HG03457 (cell line): ENCODE results near the gene RNMT.
"Not testable (repeated sequence)": the region's sequence is repeated elsewhere in the genome, so short reads cannot be mapped to it uniquely, and the experiment has no call there.

Source experiments
- ATAC-seq: cut with Tn5 transposase; IDR thresholded peaks from one replicate; pipeline ENCODE4 v1.9.1; 2021; ENCODE audit warnings: moderate number of reproducible peaks; ENCODE audit not compliant: unreplicated experiment

RNMT gene

DNA sequence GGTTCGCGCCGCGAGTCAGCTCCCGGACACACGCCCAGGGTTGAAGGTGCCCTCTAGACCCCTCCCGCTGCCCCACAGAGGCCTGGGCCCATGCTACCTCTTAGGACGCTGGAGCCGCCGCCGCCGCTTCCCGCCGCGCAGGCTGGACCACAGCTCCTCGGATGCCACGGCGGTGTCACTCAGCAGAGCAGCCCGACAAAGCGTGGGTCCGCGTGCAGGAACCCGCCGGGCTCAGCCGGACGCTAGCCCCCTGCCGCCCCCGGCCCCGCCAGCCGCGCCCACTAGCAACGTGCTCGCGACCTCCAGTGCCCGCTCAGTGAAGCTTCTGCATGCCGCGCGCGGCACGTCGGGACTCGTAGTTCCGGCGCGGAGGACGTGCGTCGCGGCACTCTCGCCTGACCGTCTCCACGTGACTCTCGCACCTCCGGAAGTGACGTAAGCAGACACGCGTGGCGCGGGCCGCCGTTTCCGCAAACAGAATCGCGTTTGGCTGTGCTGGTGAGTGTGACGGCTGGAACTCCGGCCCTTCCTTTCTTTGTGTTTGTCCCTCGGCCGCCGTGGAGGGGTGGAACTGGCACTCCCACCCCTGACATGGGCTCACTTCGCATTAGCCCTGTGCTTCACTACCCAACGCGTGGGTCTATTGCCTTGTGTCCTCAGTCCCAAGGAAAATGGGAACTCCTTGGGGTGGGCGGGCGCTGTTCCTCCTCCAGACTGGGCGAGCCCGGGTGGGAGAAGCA lies at the start of gene RNMT, which contains the start of gene FAM210A:
Gene RNMT (plus strand): TSS at position 442 of the 740 bp plus-strand sequence. CDS start 4,845 bp downstream, outside the sequence.
Gene FAM210A (minus strand): TSS at position 327 of the 740 bp plus-strand sequence. CDS start 44,481 bp downstream, outside the sequence.
- peak; percentile 89 for ATAC-seq

DNA sequence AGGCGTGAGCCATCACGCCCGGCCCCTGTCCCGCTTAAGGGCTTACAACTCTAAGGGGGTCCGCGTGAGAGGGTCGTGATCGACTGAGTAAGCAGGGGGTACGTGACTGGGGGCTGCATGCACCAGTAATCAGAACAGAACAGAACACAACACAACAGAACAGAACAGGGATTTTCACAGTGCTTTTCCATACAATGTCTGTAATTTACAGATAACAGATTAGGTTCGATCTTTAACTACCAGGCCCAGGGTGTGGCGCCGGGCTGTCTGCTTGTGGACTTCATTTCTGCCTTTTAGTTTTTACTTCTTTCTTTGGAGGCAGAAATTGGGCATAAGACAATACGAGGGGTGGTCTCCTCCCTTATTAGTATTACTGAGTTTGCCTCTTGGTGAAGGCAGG lies 49.1 kb upstream of the RNMT start:
- not testable (repeated sequence) for ATAC-seq

DNA sequence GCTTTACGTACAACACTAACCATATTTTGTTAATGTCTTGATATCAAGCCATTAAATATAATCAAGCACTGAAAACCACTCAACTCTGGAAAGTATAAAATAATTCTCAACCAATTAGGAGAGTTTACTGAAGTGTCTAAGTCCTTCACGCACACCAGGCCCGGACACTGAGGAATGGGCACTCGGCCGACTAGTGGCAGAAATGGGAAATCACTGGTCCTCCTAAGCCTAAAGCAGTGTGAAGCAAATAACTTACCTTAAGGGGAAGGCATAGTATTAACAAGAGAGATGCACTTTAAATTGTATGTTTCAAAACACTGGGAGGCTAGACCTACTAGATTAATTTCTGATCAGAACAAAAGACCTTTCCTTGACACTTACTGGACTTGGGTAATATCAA lies 45.9 kb upstream of the RNMT start:
- ATAC-seq, result no peak

DNA sequence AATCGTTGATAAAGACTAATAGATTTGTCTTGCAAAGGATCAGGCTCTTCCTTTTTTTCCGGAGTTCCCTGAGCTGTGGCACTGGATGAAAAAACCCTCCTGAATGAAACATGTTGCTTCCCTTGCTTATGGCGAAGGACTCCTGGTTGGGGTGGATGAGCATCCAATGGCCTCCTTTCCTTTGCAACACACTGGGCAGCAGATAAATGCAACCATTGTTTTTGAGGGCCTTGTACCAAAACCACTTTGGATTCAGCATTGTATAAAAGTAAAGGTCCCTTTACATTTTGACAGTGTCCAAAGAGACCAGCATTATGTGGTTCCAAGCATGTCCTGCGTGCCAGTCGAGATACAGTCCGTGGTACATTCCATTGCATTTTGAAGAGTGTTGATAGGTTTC lies 44.8 kb upstream of the RNMT start:
- no peak for ATAC-seq

DNA sequence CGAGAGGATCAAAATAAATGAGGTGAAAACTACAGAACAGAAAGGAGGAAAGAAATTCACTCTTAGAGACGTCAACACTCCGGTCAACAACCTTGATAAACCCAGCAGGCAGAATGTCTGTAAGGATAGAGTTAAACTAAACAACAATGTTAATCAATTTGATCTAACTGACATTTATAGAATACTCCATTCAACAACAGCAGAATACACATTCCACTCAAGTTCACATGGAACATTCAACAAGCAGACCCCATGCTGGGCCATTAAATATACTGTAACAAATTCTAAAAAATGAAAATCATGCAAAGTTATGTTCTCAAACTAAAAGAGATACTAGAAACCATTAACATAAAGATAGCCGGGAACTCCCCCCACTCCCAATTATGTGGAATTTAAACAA lies 41.9 kb upstream of the RNMT start:
- no peak for ATAC-seq

DNA sequence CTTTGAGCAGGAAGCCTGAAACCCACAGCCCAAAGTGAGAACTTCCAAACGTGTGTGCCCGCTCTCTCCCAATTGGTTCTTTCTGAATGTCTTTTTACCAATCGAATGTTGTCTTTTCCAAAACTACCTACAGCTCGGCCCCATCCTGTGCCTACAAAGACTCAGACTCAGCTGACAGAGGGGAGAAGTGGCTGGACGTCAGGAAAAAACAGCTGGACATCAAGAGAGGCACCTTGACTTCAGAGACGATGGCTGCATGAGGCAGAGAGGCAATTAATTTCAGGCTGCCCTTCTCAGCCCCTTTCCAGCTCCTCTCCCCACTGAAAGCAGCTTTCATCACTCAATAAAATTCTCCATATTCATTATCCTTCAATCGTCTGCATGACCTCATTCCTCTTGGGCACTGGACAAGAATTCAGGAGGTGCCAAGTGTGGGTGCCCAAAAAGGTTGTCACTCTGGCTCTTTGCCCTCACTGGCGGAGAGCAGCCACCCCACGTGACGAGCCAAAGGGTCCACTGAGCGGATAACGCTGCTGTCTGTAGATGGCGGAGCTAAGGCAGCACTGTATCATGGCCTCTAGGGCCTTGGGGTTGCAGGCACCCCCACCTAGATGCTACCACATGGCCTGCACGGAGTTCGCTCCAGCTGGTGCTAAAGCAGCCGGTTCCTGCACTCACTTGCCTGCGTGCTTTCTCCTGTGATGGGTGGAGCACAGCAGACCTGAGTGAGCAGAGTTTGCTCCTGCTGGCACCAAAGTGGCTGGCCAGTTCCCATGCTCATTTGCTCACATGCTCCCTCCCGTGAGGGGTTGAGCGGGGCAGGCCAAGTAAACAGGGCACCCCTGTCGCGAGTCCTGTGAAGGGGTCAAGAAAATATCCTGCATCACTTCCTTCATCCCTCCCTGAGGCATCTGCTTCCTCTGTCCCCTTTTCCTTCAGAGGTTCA lies 38.0 kb upstream of the RNMT start:
- no peak for ATAC-seq

DNA sequence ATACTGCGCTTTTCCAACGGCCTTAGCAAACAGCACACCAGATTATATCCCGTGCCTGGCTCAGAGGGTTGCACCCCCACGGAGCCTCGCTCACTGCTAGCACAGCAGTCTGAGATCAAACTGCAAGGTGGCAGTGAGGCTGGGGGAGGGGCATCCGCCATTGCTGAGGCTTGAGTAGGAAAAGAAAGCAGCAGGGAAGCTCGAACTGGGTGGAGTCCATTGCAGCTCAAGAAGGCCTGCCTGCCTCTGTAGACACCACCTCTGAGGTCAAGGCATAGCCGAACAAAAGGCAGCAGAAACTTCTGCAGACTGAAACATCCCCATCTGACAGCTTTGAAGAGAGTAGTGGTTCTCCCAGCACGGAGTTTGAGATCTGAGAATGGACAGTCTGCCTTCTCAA lies 36.4 kb upstream of the RNMT start:
- ATAC-seq, result not testable (repeated sequence)

DNA sequence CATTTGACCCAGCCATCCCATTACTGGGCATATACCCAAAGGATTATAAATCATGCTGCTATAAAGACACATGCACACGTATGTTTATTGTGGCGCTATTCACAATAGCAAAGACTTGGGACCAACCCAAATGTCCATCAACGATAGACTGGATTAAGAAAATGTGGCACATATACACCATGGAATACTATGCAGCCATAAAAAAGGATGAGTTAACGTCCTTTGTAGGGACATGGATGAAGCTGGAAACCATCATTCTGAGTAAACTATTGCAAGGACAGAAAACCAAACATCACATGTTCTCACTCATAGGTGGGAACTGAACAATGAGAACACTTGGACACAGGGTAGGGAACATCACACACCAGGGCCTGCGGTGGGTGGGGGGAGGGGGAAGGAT lies 31.1 kb upstream of the RNMT start:
- ATAC-seq, result not testable (repeated sequence)

DNA sequence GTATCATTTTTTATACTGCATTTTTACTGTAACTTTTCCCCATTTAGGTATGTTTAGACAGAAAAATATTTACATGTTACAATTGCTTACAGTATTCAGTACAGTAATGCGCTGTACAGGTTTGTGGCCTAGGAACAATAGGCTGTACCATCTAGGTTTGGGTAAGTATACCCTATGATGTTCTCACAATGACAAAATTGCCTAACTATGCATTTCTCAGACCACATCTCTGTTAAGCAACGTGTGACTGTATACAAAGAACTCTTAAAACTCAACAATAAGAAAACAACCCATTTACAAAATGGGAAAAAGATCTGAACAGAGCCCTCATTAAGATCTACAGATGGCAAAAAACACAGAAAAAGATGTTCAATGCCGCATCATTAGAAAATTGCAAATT lies 29.5 kb upstream of the RNMT start:
- no peak for ATAC-seq

DNA sequence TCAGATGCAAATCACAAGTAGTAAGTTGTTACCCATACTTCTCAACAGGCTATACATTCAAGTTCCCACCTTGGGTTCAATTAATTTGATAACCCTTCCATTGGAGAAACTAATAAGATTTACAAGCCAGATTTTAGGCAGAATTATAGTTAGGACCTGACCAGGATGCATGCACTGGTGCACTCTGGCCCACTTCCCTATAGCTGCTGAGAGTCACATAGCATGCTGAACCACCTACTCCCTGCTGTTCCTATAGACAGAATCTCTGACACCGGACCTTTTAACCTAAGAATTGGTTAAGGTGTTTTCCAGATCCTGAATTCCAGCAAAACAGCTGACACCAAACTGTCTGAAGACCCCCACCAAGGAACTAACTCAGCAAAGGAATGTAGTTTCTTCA lies 26.3 kb upstream of the RNMT start:
- no peak for ATAC-seq

DNA sequence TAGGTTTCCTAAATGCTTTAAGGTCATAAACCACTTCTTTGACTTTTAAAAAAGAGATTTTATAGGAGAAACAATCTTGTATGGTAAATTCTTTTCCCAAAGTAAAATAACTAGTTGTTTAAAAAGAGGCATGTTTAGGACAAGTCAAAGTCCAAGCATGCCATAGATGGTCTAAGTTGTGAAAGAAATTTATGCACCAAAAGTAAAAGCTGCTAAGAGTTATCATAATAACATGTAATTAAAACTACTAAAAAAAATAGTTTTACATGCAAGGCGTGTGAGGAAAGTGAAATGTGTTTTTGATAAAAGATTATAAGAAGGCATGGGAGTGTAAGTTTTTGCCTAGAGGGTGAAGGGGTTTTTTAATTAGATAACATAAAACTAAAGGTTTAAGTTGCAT lies 22.6 kb upstream of the RNMT start:
- ATAC-seq, result no peak

DNA sequence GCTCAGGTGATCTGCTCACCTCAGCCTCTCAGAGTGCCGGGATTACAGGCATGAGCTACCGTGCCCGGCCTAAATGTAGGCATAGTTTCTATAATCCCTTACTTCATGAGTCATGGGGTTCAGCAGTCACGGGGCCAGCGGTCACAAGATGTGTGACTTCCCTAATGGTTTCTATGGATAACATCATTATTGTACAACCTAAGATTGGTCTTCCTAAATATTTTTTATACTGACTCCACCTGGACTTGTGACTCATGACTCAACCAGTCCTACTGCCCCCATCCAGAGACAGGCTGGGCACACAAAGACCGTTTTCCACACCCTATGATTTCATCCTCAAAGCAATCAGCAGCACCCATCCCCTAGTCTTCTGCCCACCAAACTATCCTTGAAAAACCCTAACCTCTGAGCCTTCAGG lies 16.1 kb upstream of the RNMT start:
- no peak for ATAC-seq

DNA sequence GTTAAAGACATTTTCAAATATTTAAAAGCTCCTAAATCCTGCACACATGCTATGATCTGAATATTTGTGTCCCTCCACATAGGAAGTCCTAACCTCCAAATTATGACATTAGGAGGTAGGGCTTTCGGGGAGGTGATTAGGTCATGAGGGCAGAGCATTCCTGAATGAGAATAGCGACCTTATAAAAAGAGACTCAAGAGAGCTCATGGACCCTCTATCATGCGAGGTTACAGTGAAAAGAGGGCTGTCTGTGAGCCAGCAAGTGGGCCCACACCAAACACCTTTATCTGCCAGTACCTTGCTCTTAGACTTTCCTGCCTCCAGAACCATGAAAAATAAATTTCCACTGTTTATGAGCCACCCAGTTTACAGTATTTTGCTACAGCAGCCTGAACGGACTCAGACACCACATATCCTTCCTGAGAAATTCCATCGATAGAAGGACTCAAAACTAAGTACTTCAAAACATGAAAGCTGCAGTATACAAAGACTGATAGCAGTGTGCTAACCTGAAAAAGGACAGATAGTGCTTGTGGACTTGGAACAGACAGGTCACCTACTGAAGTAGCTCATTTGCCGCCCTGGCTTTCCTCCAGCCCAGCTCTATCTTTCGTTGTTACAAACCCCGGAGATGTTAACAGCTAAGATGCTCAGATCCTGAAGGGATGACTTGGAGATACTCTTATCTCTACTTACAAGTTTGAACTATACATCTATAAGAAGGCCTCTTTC lies 13.9 kb upstream of the RNMT start:
- ATAC-seq, result no peak

DNA sequence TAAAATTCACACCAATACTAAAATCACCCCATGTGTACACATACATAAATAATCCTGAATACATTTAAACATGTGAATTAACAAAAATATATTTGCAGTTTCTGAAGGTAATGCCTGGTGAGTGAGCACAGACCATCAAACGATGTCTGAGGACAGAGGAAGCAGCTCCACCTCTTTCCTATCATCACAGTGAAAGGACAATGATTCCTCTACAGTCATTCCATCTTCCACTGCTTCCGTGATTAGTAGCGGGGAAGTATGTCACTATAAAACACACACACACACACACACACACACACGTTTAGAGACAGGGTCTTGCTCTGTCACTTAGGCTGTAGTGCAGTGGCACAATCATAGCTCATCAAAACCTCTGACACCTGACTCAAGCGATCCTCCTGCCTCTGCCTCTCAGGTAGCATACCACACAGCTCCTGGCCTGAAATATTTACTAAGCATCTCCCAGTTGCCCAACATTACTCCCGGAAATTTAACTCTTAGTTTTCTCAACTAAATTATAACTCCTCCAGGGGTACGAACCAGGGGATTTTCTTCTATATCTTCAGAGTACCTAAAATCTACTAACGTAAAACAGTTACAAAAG lies 12.9 kb upstream of the RNMT start:
- no peak for ATAC-seq

DNA sequence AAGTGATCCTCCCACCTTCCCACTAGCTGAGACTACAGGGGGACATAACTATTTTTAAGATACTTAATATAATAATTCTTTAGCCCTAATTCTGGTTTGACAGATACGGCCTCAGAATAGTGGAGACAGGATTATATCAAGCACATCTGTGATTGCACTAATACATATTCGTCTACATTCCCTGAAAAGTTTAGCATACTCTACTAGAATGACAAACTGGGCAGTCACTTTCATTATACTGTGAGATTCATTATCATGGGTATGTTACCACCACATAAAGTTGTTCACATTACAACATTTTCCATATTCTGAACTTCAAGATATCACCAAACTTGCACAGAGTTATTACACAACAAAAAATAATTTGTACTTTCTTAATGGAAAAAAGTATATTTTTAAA lies 11.1 kb upstream of the RNMT start:
- no peak for ATAC-seq

DNA sequence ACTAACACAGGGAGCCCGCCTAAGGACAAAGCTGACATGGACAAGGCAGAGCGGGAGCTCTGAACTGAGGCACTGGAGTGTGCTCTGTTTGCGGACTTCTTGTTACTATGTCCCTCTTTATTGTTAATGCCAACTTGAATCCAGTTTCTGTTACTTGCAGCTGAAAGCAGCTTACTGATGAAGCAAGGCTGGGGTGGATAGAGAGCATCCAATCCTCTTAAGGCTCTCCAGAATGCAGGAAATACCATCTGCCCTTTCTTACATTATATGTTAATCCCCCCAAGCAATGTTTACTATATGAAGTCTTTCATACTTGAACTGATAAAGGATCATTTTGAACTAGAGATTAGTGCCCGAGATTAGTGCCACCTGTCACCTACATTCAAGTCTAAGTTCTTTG lies 9.6 kb upstream of the RNMT start:
- no peak for ATAC-seq

DNA sequence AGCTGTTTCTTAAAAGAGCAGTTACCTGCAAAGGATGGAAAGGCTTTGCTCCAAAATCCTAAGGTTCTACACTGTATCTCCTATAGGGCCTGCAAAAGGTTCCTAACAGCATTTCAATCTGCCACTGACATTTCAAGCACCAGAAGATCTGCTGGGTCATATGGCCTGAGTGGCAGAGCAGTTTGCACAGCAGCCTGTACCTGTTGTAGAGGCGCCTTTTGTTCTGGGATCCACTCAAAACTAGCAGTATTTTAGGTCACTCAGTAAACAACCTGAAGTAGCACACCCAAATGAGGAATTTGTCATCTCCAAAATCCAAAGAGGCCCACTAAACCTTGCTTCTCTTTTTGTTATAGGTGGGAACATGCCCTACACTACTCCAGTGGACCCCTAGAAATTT lies 6.3 kb upstream of the RNMT start:
- ATAC-seq, result no peak

DNA sequence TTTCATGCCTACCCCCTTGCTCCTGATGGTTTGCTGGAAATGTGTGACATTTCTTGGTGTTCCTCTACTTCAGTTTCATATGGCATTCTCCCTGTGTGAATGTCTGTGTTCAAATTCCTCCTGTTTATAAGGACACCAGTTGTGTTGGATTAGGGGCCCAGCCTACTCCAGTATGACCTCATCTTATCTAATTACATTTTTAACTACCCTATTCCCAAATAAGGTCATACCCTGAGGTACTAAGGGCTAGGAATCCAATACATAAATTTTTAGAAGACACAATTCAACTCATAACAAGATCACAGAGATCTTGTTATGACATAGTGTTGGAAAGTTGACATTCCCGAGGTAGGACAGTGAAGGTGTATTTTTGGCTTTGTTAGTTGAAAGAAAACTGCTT lies 5.6 kb upstream of the RNMT start:
- no peak for ATAC-seq

DNA sequence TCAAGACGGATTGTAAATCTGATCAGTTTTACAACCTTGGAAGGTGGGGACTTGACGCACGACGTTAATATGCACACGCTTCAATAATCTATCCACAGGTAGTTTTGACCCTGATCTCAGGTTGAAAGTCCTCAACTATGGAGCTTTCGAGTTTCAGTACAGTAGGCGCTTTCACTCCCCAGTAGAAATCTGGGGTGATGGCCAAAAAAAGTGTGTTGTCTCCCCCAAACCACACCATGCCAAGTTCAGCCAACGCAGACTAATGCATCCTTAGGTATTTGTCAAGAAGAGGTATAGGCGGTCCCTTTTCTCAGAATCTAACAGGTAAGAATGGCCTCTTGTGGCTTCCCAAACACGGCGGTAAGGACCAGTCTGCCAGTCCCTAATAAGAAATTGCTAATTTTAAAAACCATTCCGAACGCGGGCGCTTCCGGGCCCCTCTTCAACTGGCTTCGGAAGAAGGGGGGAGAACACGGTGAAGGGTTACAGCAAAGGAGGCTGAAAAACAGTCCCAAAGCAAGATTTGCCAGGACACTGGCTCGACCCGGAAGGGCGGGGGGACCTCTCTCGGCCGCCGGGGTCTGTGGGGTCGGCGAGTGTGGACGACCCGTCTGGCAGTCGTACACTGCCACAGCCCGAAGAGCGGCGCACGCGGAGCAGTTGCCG lies 774 bp upstream of the RNMT start:
- ATAC-seq, result peak; percentile 14

DNA sequence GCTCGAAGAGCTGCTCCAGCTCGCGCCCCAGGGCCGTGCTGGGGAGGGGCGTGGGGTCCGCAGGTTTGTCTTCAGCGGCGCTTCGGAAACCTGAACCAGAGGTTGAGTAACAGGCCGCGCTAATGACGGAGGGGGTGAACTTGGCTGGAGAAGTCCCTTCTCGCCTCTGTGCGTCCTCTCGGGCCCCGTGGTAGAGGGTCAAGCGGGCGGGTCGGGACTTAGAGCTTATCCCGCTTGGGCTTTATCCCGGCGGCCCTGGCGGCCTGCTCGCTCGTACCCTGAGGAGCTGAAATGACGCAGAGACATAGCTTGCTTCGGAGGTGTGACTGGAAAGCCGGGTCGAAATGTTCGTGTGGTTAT lies 479 bp downstream of the RNMT start:
- ATAC-seq, result no peak
